ENCODE data around the gene MND1.

GRCh38 chr4:153464068-153464467 is 119.6 kb downstream of the MND1 start:
- TF ChIP-seq POLR2AphosphoS5 (IDR thresholded peaks at IDR 0.05; ENCODE audit: low read depth, low read length) (no peak), REST (IDR thresholded peaks at IDR 0.05; ENCODE audit: insufficient read depth in 1 of 2, low read depth in 2 of 2, low read length in 2 of 2) (no peak), SIN3A (IDR thresholded peaks at IDR 0.05; ENCODE audit: borderline replicate concordance, insufficient read depth, low read length) (no peak)
